Neural progenitor cell (in vitro differentiated cells): ENCODE results near the gene SLC7A5.

Source experiments
- EZH2 ChIP-seq: fragments of 200-600 bp; sonication (generic); IDR thresholded peaks from 2 replicates; pipeline ENCODE4 v1.6.1; 2017; ENCODE audit warnings: antibody characterized with exemption, mild to moderate bottlenecking, moderate library complexity
- EZH2phosphoT487 ChIP-seq: fragments of 200-600 bp; sonication (generic); IDR thresholded peaks from 2 replicates; pipeline ENCODE4 v1.6.1; 2017; ENCODE audit warnings: antibody characterized with exemption
- TF ChIP-seq, protein P1 (sequence below): fragments of 200-600 bp; sonication (generic); IDR thresholded peaks from 2 replicates; pipeline ENCODE4 v1.5.1; 2017; ENCODE audit warnings: antibody characterized with exemption, mild to moderate bottlenecking

DNA sequence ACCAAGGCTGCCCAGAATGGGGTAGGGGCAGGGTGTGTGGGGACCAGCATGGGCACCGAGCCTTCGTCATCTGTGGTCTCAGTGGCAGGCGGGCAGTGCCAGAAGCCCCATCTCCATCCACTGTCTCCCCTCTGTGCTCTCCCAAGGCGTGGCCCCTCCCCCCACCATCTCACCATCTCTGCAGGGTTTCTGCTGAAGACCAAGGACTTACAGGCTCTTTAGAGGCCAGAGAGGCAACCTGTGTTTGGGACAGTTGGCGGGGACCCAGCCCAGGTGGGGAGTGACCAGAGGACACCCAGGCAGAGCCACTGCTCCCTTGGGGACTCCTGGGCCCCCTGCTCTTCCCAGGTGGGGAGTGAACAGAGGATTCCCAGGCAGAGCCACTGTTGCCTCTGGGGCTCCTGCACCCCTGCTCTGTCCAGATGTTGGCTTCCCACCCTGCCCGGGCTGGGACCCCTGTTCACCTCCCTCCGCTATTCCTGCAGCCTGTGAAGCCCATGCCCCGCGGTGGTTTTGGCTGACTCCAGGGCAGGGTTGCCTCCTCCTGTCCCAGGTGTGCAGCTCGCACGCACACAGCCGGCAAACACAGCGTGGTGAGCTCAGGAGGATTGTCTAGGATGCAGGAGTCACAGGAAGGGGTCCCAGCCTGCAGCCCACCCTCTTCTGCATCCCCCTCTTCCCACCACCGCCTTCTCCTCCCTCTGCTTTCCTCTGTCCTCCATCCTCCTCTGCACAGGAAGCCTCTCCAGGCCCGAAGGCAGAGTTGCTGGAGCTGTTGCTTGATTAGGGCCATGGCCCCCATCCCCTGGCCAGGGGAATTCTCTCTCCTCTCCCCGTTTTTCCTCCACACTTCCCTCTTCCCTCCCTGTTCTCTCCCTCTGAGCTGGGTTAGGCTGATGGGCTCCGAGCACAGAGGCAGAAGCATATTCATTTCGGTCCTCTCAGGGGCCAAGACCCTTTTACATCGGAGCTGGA lies 45.0 kb downstream of the SLC7A5 start:
- TF ChIP-seq, protein P1, sequence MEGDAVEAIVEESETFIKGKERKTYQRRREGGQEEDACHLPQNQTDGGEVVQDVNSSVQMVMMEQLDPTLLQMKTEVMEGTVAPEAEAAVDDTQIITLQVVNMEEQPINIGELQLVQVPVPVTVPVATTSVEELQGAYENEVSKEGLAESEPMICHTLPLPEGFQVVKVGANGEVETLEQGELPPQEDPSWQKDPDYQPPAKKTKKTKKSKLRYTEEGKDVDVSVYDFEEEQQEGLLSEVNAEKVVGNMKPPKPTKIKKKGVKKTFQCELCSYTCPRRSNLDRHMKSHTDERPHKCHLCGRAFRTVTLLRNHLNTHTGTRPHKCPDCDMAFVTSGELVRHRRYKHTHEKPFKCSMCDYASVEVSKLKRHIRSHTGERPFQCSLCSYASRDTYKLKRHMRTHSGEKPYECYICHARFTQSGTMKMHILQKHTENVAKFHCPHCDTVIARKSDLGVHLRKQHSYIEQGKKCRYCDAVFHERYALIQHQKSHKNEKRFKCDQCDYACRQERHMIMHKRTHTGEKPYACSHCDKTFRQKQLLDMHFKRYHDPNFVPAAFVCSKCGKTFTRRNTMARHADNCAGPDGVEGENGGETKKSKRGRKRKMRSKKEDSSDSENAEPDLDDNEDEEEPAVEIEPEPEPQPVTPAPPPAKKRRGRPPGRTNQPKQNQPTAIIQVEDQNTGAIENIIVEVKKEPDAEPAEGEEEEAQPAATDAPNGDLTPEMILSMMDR = no peak
- TF ChIP-seq EZH2 = no peak
- no peak for TF ChIP-seq EZH2phosphoT487
